Duodenal mucosa (tissue), 2 donors: ENCODE results near the gene BRCC3.

Experiments used
- H3K27ac ChIP-seq: one replicate; pipeline ENCODE4 v1.7.0; 2013; ENCODE audit warnings: low read depth, low read length
- H3K27me3 ChIP-seq, 2 donors: one replicate each; pipeline ENCODE4 v1.7.0; 2013; ENCODE audit warnings: low read length in 2 of 2, control low read depth in 1 of 2; ENCODE audit not compliant: insufficient read depth in 2 of 2, control insufficient read depth in 1 of 2
- H3K36me3 ChIP-seq, 2 donors: one replicate each; pipeline ENCODE4 v1.7.0; 2013; ENCODE audit warnings: low read length in 2 of 2, control low read depth in 1 of 2; ENCODE audit not compliant: insufficient read depth in 2 of 2, control insufficient read depth in 1 of 2
- H3K4me1 ChIP-seq, 2 donors: one replicate each; pipeline ENCODE4 v1.7.0; 2013; ENCODE audit warnings: low read length in 2 of 2, control low read depth in 1 of 2; ENCODE audit not compliant: insufficient read depth in 2 of 2, control insufficient read depth in 1 of 2
- H3K4me3 ChIP-seq, 2 donors: one replicate each; pipeline ENCODE4 v1.7.0; 2013; ENCODE audit warnings: low read length in 2 of 2, low read depth in 1 of 2
- H3K9ac ChIP-seq, 2 donors: one replicate each; pipeline ENCODE4 v1.7.0; 2013; ENCODE audit warnings: low read length in 2 of 2, low read depth in 1 of 2
- H3K9me3 ChIP-seq, 2 donors: one replicate each; pipeline ENCODE4 v1.7.0; 2013; ENCODE audit warnings: low read length in 2 of 2, control low read depth in 1 of 2; ENCODE audit not compliant: control insufficient read depth in 1 of 2

Gene BRCC3

GRCh38 chrX:155035688-155036087, 35.6 kb upstream of the BRCC3 start:
- Histone ChIP-seq H3K9ac (no peak overlapping the region), H3K27me3 (no peaks in the 10 kb centered on the region), H3K4me1 (no peaks in the 10 kb centered on the region), H3K4me3 (no peak overlapping the region), H3K36me3 (peaks cover 3 to 5% of the 10 kb centered on the region in 2 donors), H3K27ac (no peak overlapping the region), H3K9me3 (no peaks in the 10 kb centered on the region)

DNA sequence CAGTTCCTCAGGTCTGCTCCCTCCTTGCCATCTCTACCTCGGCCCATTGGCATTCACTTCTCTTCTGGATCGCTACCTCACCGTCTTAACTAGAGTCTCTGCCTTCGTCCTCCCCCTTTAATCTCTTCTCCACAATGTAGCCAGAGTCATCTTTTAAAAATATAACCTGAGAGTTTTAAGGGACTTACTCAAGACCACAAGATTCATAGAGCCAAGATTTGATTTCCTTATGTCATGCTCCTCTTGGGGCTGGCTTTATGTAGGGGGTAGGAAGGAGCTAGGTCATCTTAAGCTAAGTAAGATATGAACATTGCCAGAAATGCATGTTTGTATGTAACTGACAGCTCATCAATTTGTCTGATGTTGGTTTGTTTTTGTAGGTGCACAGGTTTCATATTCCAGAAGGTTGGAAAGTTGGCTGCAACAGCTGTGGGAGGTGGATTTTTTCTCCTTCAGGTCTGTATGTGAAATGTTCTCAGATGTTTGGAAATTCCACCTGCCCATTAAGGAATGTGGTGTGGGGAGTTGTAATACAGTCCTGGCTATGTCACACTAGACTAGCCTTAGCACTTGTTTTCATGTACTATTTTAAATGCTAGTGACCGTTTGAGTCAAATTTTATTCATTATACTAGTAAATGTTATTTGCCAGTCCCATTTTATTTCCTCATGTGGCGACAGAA, 25.0 kb upstream of the BRCC3 start:
- Histone ChIP-seq H3K4me1 (no peaks in the 10 kb centered on the region), H3K36me3 (peaks cover 0 to 5% of the 10 kb centered on the region in 2 donors), H3K27me3 (no peaks in the 10 kb centered on the region), H3K9ac (no peak overlapping the region), H3K9me3 (no peaks in the 10 kb centered on the region), H3K27ac (no peak overlapping the region), H3K4me3 (no peak overlapping the region)

DNA sequence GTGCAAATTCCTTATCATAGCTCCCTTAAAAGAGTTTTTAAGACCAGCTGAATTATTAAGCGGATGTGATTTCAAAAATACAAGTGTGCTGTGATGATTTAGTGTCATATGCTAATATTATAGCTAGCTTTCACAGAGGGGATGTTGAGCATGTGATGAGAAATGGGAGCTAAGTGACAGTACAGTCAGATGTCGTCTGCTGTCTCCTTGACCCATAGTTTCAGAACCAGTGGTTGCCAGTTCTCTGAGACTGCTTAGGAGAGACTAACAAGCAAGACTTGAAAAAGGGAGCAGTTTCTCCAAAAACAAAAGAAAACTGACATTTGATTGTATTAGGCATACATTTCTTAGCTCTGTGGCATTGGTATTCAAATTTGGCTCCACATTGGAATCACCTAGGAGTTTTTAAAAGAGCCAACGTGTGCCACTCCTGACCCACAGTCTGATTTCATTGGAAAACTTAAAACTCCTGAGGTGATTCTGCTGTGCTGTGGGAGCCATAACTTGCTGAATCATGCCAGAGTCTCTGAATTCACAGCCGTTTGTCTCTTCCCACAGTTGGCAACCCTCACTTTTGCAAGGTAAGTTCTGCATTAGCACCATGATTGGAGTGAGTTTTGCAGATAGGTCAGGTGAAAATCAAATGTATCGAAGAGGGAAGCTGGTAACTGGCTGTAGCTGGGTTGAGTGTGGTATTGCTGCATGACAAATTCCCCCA, 24.3 kb upstream of the BRCC3 start:
- peaks cover 2 to 12% of the 10 kb centered on the region in 2 donors for H3K36me3 ChIP-seq
- H3K27ac ChIP-seq: no peak overlapping the region
- no peak overlapping the region for H3K9ac ChIP-seq
- no peaks in the 10 kb centered on the region for H3K9me3 ChIP-seq
- H3K27me3 ChIP-seq: no peaks in the 10 kb centered on the region
- no peaks in the 10 kb centered on the region for H3K4me1 ChIP-seq
- no peak overlapping the region for H3K4me3 ChIP-seq

DNA sequence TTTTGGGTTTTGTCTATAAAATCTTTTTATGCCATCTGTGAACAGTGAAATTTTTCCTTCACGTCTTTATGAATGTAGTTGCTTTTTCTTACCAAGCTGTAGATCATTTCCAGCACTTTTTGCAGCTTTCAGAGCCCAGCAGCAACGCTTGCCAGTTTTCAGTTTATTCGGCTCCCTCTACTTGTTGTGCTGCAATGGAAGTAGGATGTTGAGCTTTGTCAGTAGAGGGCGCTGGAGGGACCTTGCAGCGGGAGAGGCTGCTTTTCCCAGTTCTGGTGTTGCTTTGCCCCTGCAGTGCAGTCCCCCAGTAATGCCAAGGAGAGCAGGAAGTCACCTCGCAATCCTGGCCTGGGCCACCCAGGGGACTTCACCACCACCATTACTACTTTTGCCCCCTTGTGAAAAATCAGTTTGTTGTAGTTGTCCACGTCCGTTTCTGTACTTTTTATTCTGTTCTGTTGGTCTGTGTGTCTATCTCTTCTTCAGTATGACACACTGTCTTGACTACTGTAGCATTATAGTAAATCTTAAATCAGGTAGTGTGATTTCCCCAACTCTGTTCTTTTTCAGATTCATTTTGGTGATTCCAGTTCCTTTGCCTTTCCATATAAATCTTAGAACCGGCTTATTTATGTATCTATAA, 22.2 kb upstream of the BRCC3 start:
- H3K4me3 ChIP-seq: no peak overlapping the region
- H3K9ac ChIP-seq: no peak overlapping the region
- no peaks in the 10 kb centered on the region for H3K4me1 ChIP-seq
- H3K27me3 ChIP-seq: no peaks in the 10 kb centered on the region
- H3K9me3 ChIP-seq: no peaks in the 10 kb centered on the region
- peaks cover 10 to 17% of the 10 kb centered on the region in 2 donors for H3K36me3 ChIP-seq
- H3K27ac ChIP-seq: no peak overlapping the region

DNA sequence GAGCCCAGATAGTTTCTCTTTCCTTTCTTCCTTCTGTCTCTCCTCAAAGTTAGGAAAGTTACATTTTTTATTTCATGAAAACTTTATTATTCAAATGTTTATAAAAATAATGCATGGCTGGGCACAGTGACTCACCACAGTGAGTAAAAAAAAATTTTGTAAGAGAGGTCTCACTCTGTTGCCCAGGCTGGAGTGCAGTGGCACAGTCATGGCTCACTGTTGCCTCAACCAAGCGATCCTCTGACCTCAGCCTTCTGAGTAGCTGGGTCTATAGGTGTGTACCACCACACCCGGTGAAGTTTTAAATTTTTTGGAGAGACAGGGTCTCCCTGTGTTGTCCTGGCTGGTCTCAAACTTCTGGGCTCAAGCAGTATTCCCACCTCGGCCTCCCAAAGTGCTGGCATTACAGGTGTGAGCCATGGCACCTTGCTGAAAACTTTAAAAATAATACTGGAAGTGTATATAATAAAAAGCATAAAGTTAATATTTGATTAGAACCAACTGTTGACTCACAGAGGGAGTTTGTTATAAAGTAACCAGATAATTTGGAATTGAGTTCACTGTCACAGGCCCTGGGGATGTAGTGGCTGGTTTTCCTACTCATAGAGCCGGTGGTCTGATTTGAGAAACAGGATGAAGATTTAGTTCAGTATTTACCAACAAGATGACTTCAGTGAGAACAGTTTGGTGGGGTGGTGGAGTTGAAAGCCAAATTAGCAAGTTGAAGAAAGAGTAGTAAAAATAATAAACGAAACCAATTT, 18.4 kb upstream of the BRCC3 start:
- H3K9ac ChIP-seq: no peak overlapping the region
- H3K27me3 ChIP-seq: no peaks in the 10 kb centered on the region
- no peak overlapping the region for H3K4me3 ChIP-seq
- no peak overlapping the region for H3K27ac ChIP-seq
- peaks cover 10 to 12% of the 10 kb centered on the region in 2 donors for H3K36me3 ChIP-seq
- H3K4me1 ChIP-seq: peaks cover 5 to 7% of the 10 kb centered on the region in 2 donors
- no peaks in the 10 kb centered on the region for H3K9me3 ChIP-seq

DNA sequence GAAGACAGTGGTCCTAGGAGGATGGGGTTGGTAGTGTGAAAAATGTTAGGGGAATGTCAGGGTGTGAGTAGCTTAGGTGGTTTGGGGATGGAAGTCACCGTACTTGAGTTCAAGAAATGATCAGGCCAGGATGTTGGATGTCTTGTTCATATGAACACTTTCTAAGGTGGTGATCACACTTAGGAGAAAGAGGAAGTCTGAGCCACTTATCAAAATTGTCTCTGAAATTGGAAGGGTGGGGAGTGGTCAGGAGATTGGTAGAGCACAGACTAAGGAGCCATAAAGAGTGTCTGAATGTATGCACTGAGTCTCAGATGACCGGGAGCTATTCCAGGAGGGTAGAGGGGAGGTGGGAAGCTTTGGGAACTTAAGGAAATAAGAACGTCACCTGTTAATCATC, 17.7 kb upstream of the BRCC3 start:
- Histone ChIP-seq H3K27me3 (no peaks in the 10 kb centered on the region), H3K4me1 (peaks cover 5 to 7% of the 10 kb centered on the region in 2 donors), H3K36me3 (peaks cover 10 to 12% of the 10 kb centered on the region in 2 donors), H3K9me3 (no peaks in the 10 kb centered on the region), H3K27ac (no peak overlapping the region), H3K4me3 (no peak overlapping the region), H3K9ac (no peak overlapping the region)

GRCh38 chrX:155054255-155054654, 17.1 kb upstream of the BRCC3 start:
- no peak overlapping the region for H3K4me3 ChIP-seq
- H3K36me3 ChIP-seq: peaks cover 10 to 12% of the 10 kb centered on the region in 2 donors
- no peak overlapping the region for H3K9ac ChIP-seq
- H3K27me3 ChIP-seq: no peaks in the 10 kb centered on the region
- no peaks in the 10 kb centered on the region for H3K9me3 ChIP-seq
- H3K27ac ChIP-seq: no peak overlapping the region
- H3K4me1 ChIP-seq: peaks cover 5 to 7% of the 10 kb centered on the region in 2 donors

GRCh38 chrX:155055494-155055893, 15.8 kb upstream of the BRCC3 start:
- Histone ChIP-seq H3K4me3 (no peak overlapping the region), H3K4me1 (peaks cover 5 to 7% of the 10 kb centered on the region in 2 donors), H3K36me3 (peaks cover 10 to 15% of the 10 kb centered on the region in 2 donors), H3K9ac (no peak overlapping the region), H3K27ac (no peak overlapping the region), H3K9me3 (no peaks in the 10 kb centered on the region), H3K27me3 (no peaks in the 10 kb centered on the region)

DNA sequence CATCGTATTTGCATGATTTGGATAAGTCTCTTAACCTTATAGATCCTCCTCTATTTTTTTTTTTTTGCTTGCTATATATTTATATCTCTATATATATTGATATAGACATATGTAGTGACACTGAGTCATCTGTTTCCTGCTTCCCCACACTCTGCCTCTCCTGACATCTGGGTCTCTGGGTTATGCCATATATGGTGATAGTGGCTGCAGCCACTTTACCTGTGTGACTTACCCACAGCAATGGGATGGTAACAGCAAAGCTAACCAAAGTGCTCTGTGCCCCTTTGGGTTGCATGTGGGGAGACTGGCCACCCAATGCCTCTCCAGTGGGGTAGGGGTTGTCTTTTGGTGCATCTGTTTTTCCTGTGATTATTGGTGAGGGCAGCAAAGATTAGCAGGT, 14.8 kb upstream of the BRCC3 start:
- Histone ChIP-seq H3K27me3 (no peaks in the 10 kb centered on the region), H3K36me3 (peaks cover 10 to 14% of the 10 kb centered on the region in 2 donors), H3K9me3 (no peaks in the 10 kb centered on the region), H3K4me3 (no peak overlapping the region), H3K27ac (no peak overlapping the region), H3K4me1 (peaks cover 5 to 7% of the 10 kb centered on the region in 2 donors), H3K9ac (no peak overlapping the region)
